ENCODE data around the gene STAT4.

DNA sequence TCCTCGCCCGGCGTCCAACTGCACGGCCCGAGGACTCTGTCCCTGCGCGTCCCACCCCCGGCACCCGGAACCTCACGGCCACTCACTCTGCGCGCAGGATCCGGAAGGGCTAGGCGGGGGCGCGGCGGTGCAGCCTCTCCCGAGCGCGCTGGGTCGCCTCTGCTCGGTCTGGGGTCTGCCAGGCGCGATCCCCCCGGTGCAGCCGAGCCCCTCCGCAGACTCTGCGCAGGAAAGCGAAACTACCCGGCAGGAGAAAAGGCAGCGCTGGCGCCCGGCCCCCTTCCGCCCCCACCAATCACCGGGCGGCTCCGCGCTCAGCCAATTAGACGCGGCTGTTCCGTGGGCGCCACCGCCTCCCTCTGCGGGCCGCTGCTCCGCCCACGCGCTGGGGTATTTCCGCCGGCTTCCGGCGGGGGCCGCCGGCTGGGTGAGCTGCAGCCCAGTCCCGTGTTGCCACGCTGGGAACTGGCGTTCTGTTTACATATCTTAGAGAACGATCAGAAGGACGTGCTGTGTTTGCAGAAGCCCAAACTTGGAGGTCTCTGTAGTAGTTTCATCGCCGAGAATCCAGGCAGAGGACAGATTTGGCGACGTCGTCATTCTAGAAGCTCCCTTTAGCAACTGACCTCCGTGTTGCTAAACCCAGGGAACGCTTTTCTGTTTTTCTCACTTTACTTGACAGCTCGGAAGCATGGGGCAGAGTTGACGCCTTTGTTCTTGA lies 136.7 kb downstream of the STAT4 start, which contains the start of gene STAT1:
- TF ChIP-seq, protein P1, sequence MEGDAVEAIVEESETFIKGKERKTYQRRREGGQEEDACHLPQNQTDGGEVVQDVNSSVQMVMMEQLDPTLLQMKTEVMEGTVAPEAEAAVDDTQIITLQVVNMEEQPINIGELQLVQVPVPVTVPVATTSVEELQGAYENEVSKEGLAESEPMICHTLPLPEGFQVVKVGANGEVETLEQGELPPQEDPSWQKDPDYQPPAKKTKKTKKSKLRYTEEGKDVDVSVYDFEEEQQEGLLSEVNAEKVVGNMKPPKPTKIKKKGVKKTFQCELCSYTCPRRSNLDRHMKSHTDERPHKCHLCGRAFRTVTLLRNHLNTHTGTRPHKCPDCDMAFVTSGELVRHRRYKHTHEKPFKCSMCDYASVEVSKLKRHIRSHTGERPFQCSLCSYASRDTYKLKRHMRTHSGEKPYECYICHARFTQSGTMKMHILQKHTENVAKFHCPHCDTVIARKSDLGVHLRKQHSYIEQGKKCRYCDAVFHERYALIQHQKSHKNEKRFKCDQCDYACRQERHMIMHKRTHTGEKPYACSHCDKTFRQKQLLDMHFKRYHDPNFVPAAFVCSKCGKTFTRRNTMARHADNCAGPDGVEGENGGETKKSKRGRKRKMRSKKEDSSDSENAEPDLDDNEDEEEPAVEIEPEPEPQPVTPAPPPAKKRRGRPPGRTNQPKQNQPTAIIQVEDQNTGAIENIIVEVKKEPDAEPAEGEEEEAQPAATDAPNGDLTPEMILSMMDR (IDR thresholded peaks at IDR 0.05; ENCODE audit: low read depth, low read length, poor library complexity, severe bottlenecking): no peak
- TF ChIP-seq EZH2phosphoT487 (IDR thresholded peaks at IDR 0.05; ENCODE audit: borderline replicate concordance, low read length): no peak
